Tibial nerve (tissue), 4 donors: ENCODE results near the gene PAN3.

Source experiments
- CTCF ChIP-seq, 5 experiments: fragments of 200-600 bp in 3 of 5; fragments of 450-650 bp in 2 of 5; sonication (generic) in 3 of 5; IDR thresholded peaks; one replicate each; pipeline ENCODE4 v1.5.1; 2016 to 2019; ENCODE audit warnings: antibody characterized with exemption in 5 of 5, mild to moderate bottlenecking in 3 of 5, moderate library complexity in 2 of 5
- EP300 ChIP-seq, 2 donors: sonication (generic); formaldehyde crosslinking; IDR thresholded peaks; one replicate each; pipeline ENCODE4 v1.6.1; 2017; ENCODE audit warnings: antibody characterized with exemption in 2 of 2, mild to moderate bottlenecking in 1 of 2

GRCh38 chr13:28100150-28101121 lies 37.9 kb upstream of the PAN3 start, which contains the start of gene FLT3:
- TF ChIP-seq CTCF (IDR thresholded peaks at IDR 0.05) = no peak
- no peak for TF ChIP-seq EP300 (IDR thresholded peaks at IDR 0.05)
